ENCODE data around the gene TIMM22.

DNA sequence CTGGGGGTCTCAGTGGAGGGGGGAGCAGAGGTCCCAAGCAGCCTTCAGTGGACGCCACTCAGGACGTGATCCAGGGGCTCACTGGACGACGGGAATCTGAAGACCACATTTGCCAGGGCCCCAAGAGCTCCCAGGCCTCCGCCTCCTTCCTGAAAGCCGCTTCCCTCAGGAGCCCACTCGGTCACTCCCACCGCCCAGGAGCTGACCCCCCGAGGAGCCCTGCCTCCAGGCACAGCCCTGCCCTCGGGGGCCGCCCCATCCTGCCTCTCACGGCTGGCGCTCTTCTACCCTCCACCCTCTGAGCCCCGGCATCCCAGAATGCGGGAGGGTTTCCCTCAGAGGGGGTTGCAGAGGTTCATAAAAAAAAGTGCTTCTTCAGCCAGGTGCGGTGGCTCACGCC, 24.2 kb downstream of the TIMM22 start:
- TF ChIP-seq, protein P1, sequence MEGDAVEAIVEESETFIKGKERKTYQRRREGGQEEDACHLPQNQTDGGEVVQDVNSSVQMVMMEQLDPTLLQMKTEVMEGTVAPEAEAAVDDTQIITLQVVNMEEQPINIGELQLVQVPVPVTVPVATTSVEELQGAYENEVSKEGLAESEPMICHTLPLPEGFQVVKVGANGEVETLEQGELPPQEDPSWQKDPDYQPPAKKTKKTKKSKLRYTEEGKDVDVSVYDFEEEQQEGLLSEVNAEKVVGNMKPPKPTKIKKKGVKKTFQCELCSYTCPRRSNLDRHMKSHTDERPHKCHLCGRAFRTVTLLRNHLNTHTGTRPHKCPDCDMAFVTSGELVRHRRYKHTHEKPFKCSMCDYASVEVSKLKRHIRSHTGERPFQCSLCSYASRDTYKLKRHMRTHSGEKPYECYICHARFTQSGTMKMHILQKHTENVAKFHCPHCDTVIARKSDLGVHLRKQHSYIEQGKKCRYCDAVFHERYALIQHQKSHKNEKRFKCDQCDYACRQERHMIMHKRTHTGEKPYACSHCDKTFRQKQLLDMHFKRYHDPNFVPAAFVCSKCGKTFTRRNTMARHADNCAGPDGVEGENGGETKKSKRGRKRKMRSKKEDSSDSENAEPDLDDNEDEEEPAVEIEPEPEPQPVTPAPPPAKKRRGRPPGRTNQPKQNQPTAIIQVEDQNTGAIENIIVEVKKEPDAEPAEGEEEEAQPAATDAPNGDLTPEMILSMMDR (conservative IDR thresholded peaks at IDR 0.05), result no peak
- no peak for TF ChIP-seq EZH2 (IDR thresholded peaks at IDR 0.05; ENCODE audit: low read depth)

Measured in PC-9 (cell line).